ENCODE measurements around the gene IGFBP3. TPM values are rescaled to one million over a fixed set of nuclear protein-coding genes. Genes with fewer than 3 reads are reported as not detected.
A peak's percentile ranks its signal among the peaks of the same experiment; 100 is the strongest.

Gene IGFBP3
- total and polyA plus RNA-seq, 2 of the 13 experiments (the other 11 are each of a cell fraction or from before 2014, with no cell fraction given) = 57.5 TPM; not detected in 1

DNA sequence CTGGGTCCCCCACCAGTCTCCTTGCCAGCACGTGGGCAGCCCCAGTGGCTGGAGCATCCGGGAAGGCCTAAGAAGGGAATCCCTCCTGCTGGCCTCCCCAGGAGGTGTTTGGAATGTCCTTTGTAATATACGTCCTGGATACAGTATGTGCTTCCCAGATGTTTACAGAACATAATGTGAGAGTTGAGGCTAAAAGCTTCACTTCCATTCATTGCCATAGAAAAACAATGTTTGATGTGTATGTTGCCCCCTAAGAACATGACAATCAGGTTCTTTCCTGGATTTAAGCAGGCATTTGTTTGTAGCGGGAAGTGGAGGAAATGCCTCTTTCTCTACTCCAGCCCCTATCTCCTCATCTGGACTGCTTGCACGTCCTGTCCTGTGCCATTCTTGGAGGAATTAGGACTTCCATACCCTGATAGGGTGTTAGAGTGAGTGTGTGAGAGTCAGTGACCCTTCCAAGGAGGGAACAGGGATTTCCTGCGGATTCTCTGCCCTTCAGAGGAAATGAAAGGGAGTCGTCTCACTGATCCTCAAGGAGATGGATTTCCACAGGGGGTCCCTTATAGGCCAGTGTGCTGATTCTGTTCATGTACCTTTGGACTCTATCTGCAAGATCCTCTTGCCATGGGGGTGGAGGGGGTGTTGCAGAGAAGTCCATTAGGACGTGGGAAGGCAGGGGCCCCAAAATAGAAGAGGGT is 31.6 kb downstream of the IGFBP3 start (continued):
- TF ChIP-seq ISX (CRISPR knock-in tag; conservative IDR thresholded peaks at IDR 0.05) (no peak), ZNF460 (CRISPR knock-in tag; IDR thresholded peaks at IDR 0.05; ENCODE audit: borderline replicate concordance) (no peak), RAD21 (CRISPR knock-in tag; IDR thresholded peaks at IDR 0.05) (no peak), CHD2 (IDR thresholded peaks at IDR 0.05; ENCODE audit: low read depth, low read length) (no peak), ZBTB25 (CRISPR knock-in tag; IDR thresholded peaks at IDR 0.05) (peak; percentile 45), ZFP91 (CRISPR knock-in tag; IDR thresholded peaks at IDR 0.05; ENCODE audit: borderline replicate concordance) (no peak; the same call in 1 of the 2 replicates), NR2F2 (IDR thresholded peaks at IDR 0.05; ENCODE audit: borderline replicate concordance, low read depth) (no peak), ZNF431 (CRISPR knock-in tag; IDR thresholded peaks at IDR 0.05; ENCODE audit: borderline replicate concordance, low read depth) (peak; percentile 55; the same call in 1 of the 2 replicates), ZNF101 (CRISPR knock-in tag; IDR thresholded peaks at IDR 0.05; ENCODE audit: borderline replicate concordance, low read depth) (no peak)
- TF ChIP-seq, protein P1, sequence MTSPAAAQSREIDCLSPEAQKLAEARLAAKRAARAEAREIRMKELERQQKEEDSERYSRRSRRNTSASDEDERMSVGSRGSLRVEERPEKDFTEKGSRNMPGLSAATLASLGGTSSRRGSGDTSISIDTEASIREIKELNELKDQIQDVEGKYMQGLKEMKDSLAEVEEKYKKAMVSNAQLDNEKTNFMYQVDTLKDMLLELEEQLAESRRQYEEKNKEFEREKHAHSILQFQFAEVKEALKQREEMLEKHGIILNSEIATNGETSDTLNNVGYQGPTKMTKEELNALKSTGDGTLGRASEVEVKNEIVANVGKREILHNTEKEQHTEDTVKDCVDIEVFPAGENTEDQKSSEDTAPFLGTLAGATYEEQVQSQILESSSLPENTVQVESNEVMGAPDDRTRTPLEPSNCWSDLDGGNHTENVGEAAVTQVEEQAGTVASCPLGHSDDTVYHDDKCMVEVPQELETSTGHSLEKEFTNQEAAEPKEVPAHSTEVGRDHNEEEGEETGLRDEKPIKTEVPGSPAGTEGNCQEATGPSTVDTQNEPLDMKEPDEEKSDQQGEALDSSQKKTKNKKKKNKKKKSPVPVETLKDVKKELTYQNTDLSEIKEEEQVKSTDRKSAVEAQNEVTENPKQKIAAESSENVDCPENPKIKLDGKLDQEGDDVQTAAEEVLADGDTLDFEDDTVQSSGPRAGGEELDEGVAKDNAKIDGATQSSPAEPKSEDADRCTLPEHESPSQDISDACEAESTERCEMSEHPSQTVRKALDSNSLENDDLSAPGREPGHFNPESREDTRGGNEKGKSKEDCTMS (CRISPR knock-in tag; conservative IDR thresholded peaks at IDR 0.05) = no peak
- TF ChIP-seq, protein P2, sequence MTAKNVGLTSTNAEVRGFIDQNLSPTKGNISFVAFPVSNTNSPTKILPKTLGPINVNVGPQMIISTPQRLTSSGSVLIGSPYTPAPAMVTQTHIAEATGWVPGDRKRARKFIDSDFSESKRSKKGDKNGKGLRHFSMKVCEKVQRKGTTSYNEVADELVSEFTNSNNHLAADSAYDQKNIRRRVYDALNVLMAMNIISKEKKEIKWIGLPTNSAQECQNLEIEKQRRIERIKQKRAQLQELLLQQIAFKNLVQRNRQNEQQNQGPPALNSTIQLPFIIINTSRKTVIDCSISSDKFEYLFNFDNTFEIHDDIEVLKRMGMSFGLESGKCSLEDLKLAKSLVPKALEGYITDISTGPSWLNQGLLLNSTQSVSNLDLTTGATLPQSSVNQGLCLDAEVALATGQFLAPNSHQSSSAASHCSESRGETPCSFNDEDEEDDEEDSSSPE (CRISPR knock-in tag; IDR thresholded peaks at IDR 0.05) = no peak; the same call in 1 of the 2 replicates
- TF ChIP-seq, protein P3, sequence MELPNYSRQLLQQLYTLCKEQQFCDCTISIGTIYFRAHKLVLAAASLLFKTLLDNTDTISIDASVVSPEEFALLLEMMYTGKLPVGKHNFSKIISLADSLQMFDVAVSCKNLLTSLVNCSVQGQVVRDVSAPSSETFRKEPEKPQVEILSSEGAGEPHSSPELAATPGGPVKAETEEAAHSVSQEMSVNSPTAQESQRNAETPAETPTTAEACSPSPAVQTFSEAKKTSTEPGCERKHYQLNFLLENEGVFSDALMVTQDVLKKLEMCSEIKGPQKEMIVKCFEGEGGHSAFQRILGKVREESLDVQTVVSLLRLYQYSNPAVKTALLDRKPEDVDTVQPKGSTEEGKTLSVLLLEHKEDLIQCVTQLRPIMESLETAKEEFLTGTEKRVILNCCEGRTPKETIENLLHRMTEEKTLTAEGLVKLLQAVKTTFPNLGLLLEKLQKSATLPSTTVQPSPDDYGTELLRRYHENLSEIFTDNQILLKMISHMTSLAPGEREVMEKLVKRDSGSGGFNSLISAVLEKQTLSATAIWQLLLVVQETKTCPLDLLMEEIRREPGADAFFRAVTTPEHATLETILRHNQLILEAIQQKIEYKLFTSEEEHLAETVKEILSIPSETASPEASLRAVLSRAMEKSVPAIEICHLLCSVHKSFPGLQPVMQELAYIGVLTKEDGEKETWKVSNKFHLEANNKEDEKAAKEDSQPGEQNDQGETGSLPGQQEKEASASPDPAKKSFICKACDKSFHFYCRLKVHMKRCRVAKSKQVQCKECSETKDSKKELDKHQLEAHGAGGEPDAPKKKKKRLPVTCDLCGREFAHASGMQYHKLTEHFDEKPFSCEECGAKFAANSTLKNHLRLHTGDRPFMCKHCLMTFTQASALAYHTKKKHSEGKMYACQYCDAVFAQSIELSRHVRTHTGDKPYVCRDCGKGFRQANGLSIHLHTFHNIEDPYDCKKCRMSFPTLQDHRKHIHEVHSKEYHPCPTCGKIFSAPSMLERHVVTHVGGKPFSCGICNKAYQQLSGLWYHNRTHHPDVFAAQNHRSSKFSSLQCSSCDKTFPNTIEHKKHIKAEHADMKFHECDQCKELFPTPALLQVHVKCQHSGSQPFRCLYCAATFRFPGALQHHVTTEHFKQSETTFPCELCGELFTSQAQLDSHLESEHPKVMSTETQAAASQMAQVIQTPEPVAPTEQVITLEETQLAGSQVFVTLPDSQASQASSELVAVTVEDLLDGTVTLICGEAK (IDR thresholded peaks at IDR 0.05) = no peak
- TF ChIP-seq, protein P3 (CRISPR knock-in tag; IDR thresholded peaks at IDR 0.05) = no peak

Data from HepG2 (cell line).